Pons (tissue), 1 donor: Measurements from ENCODE around the gene MSANTD4.
A peak's percentile ranks its signal among the peaks of the same experiment; 100 is the strongest.
"Not testable (repeated sequence)": the region's sequence is repeated elsewhere in the genome, so short reads cannot be mapped to it uniquely, and the experiment has no call there.

Source experiments
- DNase-seq: peaks from one replicate; pipeline ENCODE4 v3.0.0-alpha.2; 2016; ENCODE audit warnings: low spot score

MSANTD4 gene

DNA sequence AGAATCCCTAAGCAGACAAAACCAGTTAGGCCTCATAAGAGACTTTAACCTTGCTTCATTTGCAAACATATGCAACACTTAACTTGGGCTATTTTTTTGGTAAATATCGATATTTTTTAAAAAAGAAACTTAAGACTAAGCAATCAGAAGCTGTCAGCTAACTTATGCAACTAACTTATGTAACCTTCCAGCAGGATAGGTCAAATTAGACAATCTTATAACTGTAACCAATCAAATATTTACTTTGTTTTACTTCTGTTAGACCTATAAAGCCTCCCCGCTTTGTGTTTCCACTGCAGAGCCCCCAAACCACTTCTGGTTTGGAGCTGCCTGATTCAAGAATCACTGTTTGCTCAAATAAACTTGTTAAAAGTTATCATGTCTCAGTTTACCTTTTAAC is 8.0 kb downstream of the MSANTD4 start:
- DNase-seq: no peak

DNA sequence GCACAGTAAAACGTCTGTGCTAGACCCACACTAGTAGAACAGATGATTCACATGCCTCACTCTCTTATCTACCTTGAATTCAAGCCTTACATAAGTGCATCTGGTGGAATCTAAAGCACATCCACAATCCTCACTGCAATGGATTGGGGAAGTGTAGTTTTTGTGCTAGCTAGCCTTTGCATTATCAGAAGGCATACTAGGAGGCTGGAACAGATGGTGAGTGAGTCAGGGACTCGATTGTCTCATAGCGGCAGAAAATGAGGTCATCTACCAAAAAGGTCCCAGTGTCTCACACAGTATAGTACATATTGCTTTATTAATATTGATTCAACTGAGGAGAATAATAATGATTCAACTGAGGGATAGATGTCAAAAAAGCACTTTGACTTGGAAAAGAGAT is 9.3 kb downstream of the MSANTD4 start:
- DNase-seq: peak; percentile 50

DNA sequence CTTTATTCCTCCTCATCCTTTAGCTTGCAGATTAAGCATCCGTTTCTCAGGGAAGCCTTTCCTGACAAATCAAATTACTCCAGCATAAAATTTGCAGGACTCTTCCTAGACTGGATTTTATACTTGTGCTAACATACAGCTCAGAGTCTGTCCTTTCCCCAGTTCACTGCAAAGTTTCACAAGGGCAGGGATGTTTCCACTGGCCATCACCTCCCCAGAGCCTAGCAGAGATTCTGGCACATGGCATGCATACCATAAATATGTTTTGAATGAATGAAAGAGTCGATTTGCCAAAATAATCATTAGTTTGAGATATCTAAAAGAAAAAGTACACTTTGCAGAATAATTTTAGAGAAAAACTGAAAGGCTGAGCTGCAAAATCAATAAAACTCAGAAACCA is 10.6 kb downstream of the MSANTD4 start:
- DNase-seq: no peak

DNA sequence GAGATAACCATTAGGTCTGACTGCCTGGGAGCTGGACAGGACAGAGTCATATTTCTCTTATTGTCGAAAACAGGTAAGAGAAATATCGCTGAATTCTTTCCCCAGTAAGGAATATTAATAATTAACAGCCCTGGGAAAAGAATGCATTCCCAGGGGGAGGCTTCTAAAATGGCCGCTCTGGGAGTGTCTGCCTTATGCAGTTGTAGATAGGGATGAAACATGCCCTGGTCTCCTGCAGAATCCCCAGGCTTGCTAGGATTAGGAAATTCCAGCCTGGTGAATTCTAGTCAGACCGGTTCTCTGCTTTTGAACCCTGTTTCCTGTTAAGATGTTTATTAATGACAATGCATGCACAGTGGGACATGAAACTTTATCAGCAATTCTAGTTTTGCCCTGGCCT is 18.9 kb downstream of the MSANTD4 start:
- DNase-seq: not testable (repeated sequence)

DNA sequence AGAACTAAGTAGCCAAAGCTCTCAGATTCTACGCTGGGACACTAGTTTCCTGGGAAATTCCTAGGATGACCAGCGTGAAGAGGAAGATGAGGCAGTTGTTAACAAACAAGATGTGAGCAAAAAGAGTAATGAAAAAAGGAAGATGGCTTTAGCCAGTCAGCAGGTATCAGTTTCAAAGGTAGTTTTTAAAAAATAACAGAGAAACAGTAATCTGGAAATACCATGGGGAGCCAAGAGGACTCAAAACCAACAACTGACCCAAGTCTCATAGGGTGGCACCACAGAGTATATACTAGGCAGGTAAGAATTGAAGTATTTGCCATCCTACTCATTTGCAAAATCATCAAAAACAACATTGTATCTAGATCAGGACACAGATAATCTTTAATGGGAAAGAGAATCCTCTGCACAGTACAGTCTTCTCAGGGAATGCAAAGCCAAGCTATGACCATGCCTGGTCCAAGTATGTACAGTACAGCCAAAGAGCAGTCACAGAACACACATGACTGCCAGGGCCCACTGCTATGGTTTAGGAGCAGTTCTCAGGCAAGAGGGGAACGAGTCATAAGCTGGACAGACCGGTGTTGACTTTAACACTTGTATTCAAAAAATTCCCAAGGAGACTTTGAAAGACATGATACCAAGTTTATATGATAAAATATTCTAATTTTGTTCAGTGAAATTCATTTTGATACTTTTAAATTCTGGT is 20.6 kb downstream of the MSANTD4 start:
- no peak for DNase-seq

- DNase-seq: no peak
Observed at GRCh38 chr11:105991888-105992287, 30.2 kb downstream of the MSANTD4 start.

DNA sequence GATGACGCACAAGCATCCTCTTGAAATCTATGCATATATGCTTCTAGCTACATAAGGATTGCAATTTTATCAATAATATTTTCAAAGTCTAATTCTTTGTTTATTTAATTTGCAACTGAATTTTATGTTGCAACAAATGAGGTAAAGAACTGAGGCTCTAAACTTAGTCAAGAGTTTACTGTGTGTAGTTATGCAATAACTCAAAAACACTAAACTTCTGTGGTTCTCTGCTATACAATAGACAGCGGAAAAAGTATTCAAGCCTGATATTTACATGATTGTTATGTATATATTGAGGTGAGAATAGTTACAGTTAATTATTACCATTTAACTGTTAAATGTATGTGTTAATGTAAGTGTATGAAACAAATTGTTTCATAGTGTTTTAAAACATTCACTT is 32.9 kb downstream of the MSANTD4 start:
- DNase-seq: no peak

DNA sequence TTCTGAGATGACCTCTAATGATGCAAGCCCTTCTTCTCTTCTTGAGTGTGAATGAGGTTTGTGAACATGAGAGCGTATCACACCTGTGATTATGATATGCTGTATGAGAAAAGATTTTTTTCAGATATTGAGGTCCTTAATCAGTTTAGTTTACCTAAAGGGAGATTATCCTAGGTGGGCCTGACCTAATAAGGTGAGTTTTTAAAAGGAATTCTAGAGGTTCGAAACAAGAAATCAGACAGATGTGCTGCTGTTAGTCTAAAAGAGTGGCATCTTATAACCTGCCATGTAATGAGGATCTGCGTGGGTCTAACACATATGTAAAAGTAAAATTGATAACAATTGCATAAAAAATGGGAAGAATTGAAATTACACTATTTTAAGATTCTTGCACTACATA is 33.8 kb downstream of the MSANTD4 start:
- DNase-seq: no peak

- no peak for DNase-seq
Observed at GRCh38 chr11:105986554-105986953, 35.5 kb downstream of the MSANTD4 start.

DNA sequence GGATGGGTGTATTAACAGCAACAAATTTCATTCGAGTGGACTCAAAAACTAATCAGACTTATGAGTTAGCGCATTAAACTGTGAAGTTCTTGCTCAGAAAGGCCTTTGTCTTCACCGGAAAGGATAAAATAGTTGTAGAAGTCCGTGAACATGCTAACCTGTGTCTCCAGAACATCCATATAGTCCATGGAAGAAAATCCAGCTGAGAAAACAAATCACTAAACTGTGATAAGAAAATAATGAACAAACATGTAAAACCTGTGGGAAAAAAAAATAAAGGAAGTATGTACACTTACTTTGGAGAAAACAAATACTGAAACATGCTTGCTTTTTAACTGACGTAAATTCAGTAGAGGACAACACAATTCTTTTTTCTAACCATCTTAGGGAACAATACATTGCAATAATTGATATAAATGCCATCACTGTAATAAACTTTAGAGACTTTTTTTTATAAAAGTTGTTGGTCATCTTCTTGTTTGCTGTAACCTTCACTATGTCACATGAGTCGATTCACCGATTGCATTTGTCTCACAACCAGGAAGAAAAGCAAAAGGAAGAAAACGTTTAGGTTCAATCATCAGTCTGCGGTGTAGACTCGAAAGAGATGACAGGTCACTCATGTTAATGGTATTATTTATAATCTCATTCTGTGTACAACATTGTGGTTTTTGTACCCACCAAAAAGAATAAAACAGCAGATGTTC is 41.9 kb downstream of the MSANTD4 start:
- DNase-seq: no peak

DNA sequence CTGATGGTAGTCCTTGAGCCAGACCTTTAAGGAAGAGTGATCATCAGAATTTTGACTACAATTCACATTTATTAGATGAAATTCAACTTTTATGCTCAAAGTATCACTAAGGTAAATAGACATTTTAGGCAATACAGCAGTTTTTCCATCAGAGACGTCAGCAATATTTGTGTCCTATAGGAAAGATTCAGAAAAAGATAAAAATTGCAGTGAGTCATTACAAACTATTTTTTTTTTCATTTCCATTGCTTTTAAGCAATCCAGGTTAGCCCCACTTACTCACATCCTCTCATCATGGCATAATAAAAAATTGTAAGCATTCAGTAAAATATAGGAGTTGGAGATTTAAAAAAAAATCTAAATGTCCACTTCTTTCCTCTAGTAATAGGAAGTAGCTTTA is 46.9 kb downstream of the MSANTD4 start:
- no peak for DNase-seq

DNA sequence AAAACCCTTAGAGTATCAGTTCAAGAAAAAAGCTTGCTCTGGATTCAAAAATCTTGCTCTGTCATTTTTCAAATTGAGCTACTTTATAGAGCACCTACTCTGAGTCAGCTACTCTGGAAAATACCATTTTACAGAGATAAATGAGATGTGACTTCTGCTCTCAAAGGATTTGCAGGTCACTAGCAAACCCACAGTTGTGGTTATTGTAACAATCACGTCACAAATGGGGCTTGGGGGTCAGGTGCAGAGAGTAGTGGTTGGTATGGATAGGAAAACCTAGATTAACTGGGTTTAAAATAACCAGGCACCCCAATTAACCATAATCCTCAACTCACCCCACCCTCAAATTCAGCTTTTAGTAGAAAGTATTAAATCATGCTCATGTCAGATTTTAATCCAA is 52.3 kb downstream of the MSANTD4 start:
- no peak for DNase-seq

GRCh38 chr11:105968021-105968697 is 53.9 kb downstream of the MSANTD4 start:
- DNase-seq: no peak

- DNase-seq: no peak
Observed at GRCh38 chr11:105960252-105961245, 61.5 kb downstream of the MSANTD4 start.
